Neural cell (in vitro differentiated cells): ENCODE measurements around the gene CARD14. TPM values are rescaled to one million over a fixed set of nuclear protein-coding genes. Genes with fewer than 3 reads are reported as not detected.

Experiments
- H2AFZ ChIP-seq: fragments of 200-600, 300-800 bp; sonication (generic), shearing (Covaris generic); 2 replicates; pipeline ENCODE4 v1.6.0; 2014; ENCODE audit warnings: low read depth, mild to moderate bottlenecking, antibody characterized with exemption, low read length, moderate library complexity
- H3F3A ChIP-seq: fragments of 200-600 bp; shearing (Covaris generic); 2 replicates; pipeline ENCODE4 v1.6.1; 2016; ENCODE audit warnings: mild to moderate bottlenecking, moderate library complexity, mixed read lengths, antibody characterized with exemption, low read length; ENCODE audit not compliant: insufficient read depth, poor library complexity, severe bottlenecking
- H3K27ac ChIP-seq: fragments of 200-600, 300-800 bp; sonication (generic), shearing (Covaris generic); 2 replicates; pipeline ENCODE4 v1.5.1; 2014; ENCODE audit warnings: mild to moderate bottlenecking, low read length, moderate library complexity
- H3K27me3 ChIP-seq: fragments of 300-800, 200-600 bp; sonication (generic), shearing (Covaris generic); 2 replicates; pipeline ENCODE4 v1.6.0; 2014; ENCODE audit warnings: mild to moderate bottlenecking, low read depth, low read length, moderate library complexity; ENCODE audit not compliant: insufficient read depth
- H3K36me3 ChIP-seq: fragments of 300-800, 200-600 bp; sonication (generic), shearing (Covaris generic); 2 replicates; pipeline ENCODE4 v1.5.1; 2014; ENCODE audit warnings: mild to moderate bottlenecking, antibody characterized with exemption, low read length, moderate library complexity; ENCODE audit not compliant: insufficient read depth
- H3K4me2 ChIP-seq: fragments of 300-800, 200-600 bp; sonication (generic), shearing (Covaris generic); 2 replicates; pipeline ENCODE4 v1.6.0; 2014; ENCODE audit warnings: mild to moderate bottlenecking, low read length
- H3K4me3 ChIP-seq: fragments of 300-800, 200-600 bp; sonication (generic), shearing (Covaris generic); 2 replicates; pipeline ENCODE4 v1.5.1; 2014; ENCODE audit warnings: mild to moderate bottlenecking, low read length, moderate library complexity
- H3K79me2 ChIP-seq: fragments of 200-600 bp; shearing (Covaris generic); replicated peaks from 2 replicates; pipeline ENCODE4 v1.6.0; 2014; ENCODE audit warnings: mild to moderate bottlenecking, low read length, moderate library complexity; ENCODE audit not compliant: insufficient read depth
- H3K9ac ChIP-seq: fragments of 300-800, 200-600 bp; sonication (generic), shearing (Covaris generic); 2 replicates; pipeline ENCODE4 v1.6.1; 2016; ENCODE audit warnings: mild to moderate bottlenecking, low read length, mixed read lengths
- H3K9me2 ChIP-seq: fragments of 200-600 bp; shearing (Covaris generic); 2 replicates; pipeline ENCODE4 v1.6.1; 2016; ENCODE audit warnings: mild to moderate bottlenecking, low read length, mixed read lengths; ENCODE audit not compliant: insufficient read depth
- H3K9me3 ChIP-seq: fragments of 200-600, 300-800 bp; sonication (generic), shearing (Covaris generic); 2 replicates; pipeline ENCODE4 v1.6.1; 2016; ENCODE audit warnings: mild to moderate bottlenecking, mixed run types, low read length, moderate library complexity, mixed read lengths
- H4K20me1 ChIP-seq: fragments of 200-600 bp; shearing (Covaris generic); 2 replicates; pipeline ENCODE4 v1.6.1; 2016; ENCODE audit warnings: mild to moderate bottlenecking, mixed run types; ENCODE audit not compliant: insufficient read depth
- EP300 ChIP-seq: fragments of 450-650 bp; conservative IDR thresholded peaks from 2 replicates; pipeline ENCODE4 v1.6.1; 2014; ENCODE audit warnings: antibody characterized with exemption, mild to moderate bottlenecking, moderate library complexity; ENCODE audit not compliant: poor library complexity, severe bottlenecking
- EZH2 ChIP-seq: fragments of 200-600, 300-800 bp; shearing (Covaris generic), sonication (generic); IDR thresholded peaks from 2 replicates; pipeline ENCODE4 v1.6.1; 2014; ENCODE audit warnings: antibody characterized with exemption, low read length, borderline replicate concordance, mild to moderate bottlenecking; ENCODE audit not compliant: insufficient read depth, poor library complexity, severe bottlenecking
- MXI1 ChIP-seq: fragments of 450-650 bp; conservative IDR thresholded peaks from 2 replicates; pipeline ENCODE4 v1.6.1; 2014; ENCODE audit warnings: antibody characterized with exemption, mild to moderate bottlenecking; ENCODE audit not compliant: poor library complexity, severe bottlenecking
- POLR2AphosphoS5 ChIP-seq: IDR thresholded peaks from 2 replicates; pipeline ENCODE4 v1.6.1; 2012
- RAD21 ChIP-seq: fragments of 450-650 bp; conservative IDR thresholded peaks from 2 replicates; pipeline ENCODE4 v1.6.1; 2014; ENCODE audit warnings: antibody characterized with exemption, mild to moderate bottlenecking, moderate library complexity
- SMC3 ChIP-seq: fragments of 450-650 bp; conservative IDR thresholded peaks from 2 replicates; pipeline ENCODE4 v1.6.1; 2014; ENCODE audit warnings: antibody characterized with exemption, mild to moderate bottlenecking, moderate library complexity; ENCODE audit not compliant: poor library complexity
- TAF1 ChIP-seq: IDR thresholded peaks from 2 replicates; pipeline ENCODE4 v1.6.1; 2012; ENCODE audit warnings: low read depth
- polyA plus RNA-seq: library from polyadenylated mRNA; depleted of rRNA; stranded (reverse); fragments of >200 nt; gene quantifications from 2 replicates; pipeline ENCODE4 v1.2.3, GENCODE V29; 2014
- TF ChIP-seq, protein P1 (sequence below): fragments of 450-650 bp; IDR thresholded peaks from 2 replicates; pipeline ENCODE4 v1.5.1; 2014; ENCODE audit warnings: antibody characterized with exemption, mild to moderate bottlenecking, moderate library complexity; ENCODE audit not compliant: poor library complexity, severe bottlenecking
- TF ChIP-seq, protein P2 (sequence below): IDR thresholded peaks from 2 replicates; pipeline ENCODE4 v1.6.1; 2012; ENCODE audit warnings: borderline replicate concordance

The CARD14 gene
- polyA plus RNA-seq, 1 donor from 2014 or later: 0.12 TPM

DNA sequence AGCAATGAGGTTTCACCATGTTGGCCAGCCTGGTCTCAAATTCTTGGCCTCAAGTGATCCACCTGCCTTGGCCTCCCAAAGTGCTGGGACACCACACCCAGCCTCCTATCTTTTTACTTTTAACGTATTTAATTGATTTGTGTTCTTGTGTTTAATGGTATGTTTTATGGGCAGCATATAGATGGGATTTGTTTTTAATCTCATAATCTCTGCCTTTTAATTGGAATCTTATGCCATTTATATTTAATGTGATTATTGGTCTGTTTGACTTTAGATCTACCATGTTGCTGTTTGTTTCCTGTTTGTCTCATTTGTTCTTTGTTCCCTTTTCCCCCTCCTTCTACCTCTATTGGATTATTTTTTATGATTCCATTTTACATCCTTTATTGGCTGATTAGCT lies 62.6 kb downstream of the CARD14 start:
- Histone ChIP-seq H3K4me2 (no peak overlapping the region), H3K36me3 (no peaks in the 10 kb centered on the region), H4K20me1 (no peaks in the 10 kb centered on the region)

DNA sequence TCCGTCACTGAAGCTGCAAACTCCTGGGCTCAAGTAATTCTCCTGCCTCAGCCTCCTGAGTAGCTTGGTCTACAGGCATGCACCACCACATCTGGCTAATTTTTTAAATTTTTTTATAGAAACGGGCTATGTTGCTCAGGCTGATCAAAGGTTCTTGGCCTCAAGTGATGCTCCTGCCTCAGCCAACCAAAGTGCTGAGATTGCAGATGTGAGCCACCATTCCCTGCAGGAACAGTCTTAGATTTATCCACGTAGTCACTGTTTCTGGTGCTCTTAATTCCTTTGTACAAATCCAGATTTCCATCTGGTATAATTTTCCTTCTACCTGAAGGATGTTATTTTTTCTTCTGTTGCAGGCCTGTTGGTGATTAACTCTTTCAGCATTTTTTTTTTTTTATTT lies 63.4 kb downstream of the CARD14 start:
- Histone ChIP-seq H3F3A (no peaks in the 10 kb centered on the region), H3K9me3 (no peaks in the 10 kb centered on the region), H3K27ac (no peak overlapping the region), H3K4me2 (no peak overlapping the region), H3K36me3 (no peaks in the 10 kb centered on the region), H4K20me1 (no peaks in the 10 kb centered on the region), H3K9me2 (no peaks in the 10 kb centered on the region), H3K4me3 (no peak overlapping the region), H3K9ac (no peak overlapping the region), H2AFZ (no peak overlapping the region), H3K79me2 (no peaks in the 10 kb centered on the region), H3K27me3 (no peaks in the 10 kb centered on the region)
- TF ChIP-seq EZH2: no peak
- no peak for TF ChIP-seq TAF1
- TF ChIP-seq SMC3: no peak
- TF ChIP-seq, protein P1, sequence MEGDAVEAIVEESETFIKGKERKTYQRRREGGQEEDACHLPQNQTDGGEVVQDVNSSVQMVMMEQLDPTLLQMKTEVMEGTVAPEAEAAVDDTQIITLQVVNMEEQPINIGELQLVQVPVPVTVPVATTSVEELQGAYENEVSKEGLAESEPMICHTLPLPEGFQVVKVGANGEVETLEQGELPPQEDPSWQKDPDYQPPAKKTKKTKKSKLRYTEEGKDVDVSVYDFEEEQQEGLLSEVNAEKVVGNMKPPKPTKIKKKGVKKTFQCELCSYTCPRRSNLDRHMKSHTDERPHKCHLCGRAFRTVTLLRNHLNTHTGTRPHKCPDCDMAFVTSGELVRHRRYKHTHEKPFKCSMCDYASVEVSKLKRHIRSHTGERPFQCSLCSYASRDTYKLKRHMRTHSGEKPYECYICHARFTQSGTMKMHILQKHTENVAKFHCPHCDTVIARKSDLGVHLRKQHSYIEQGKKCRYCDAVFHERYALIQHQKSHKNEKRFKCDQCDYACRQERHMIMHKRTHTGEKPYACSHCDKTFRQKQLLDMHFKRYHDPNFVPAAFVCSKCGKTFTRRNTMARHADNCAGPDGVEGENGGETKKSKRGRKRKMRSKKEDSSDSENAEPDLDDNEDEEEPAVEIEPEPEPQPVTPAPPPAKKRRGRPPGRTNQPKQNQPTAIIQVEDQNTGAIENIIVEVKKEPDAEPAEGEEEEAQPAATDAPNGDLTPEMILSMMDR: no peak
- TF ChIP-seq RAD21: no peak
- no peak for TF ChIP-seq MXI1
- TF ChIP-seq EP300: no peak
- TF ChIP-seq, protein P2, sequence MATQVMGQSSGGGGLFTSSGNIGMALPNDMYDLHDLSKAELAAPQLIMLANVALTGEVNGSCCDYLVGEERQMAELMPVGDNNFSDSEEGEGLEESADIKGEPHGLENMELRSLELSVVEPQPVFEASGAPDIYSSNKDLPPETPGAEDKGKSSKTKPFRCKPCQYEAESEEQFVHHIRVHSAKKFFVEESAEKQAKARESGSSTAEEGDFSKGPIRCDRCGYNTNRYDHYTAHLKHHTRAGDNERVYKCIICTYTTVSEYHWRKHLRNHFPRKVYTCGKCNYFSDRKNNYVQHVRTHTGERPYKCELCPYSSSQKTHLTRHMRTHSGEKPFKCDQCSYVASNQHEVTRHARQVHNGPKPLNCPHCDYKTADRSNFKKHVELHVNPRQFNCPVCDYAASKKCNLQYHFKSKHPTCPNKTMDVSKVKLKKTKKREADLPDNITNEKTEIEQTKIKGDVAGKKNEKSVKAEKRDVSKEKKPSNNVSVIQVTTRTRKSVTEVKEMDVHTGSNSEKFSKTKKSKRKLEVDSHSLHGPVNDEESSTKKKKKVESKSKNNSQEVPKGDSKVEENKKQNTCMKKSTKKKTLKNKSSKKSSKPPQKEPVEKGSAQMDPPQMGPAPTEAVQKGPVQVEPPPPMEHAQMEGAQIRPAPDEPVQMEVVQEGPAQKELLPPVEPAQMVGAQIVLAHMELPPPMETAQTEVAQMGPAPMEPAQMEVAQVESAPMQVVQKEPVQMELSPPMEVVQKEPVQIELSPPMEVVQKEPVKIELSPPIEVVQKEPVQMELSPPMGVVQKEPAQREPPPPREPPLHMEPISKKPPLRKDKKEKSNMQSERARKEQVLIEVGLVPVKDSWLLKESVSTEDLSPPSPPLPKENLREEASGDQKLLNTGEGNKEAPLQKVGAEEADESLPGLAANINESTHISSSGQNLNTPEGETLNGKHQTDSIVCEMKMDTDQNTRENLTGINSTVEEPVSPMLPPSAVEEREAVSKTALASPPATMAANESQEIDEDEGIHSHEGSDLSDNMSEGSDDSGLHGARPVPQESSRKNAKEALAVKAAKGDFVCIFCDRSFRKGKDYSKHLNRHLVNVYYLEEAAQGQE: no peak
- no peak for TF ChIP-seq POLR2AphosphoS5

More for the DNA sequence above, 62.6 kb downstream of the CARD14 start:
- no peak overlapping the region for H2AFZ ChIP-seq
- H3K9me2 ChIP-seq: no peaks in the 10 kb centered on the region
- TF ChIP-seq, protein P2: no peak
- TF ChIP-seq SMC3 (no peak), EZH2 (no peak), RAD21 (no peak), TAF1 (no peak), POLR2AphosphoS5 (no peak), EP300 (no peak), MXI1 (no peak)
- TF ChIP-seq, protein P1: no peak
- no peaks in the 10 kb centered on the region for H3F3A ChIP-seq
- no peak overlapping the region for H3K9ac ChIP-seq
- no peaks in the 10 kb centered on the region for H3K79me2 ChIP-seq
- H3K9me3 ChIP-seq: no peaks in the 10 kb centered on the region
- H3K27me3 ChIP-seq: no peaks in the 10 kb centered on the region
- no peak overlapping the region for H3K27ac ChIP-seq
- H3K4me3 ChIP-seq: no peak overlapping the region
